GM19372 (cell line): ENCODE results near the gene MEIOC.
"Not testable (repeated sequence)": the region's sequence is repeated elsewhere in the genome, so short reads cannot be mapped to it uniquely, and the experiment has no call there.

Experiments used
- ATAC-seq: cut with Tn5 transposase; IDR thresholded peaks from one replicate; pipeline ENCODE4 v1.9.1; 2021; ENCODE audit warnings: mild to moderate bottlenecking, low read depth, moderate library complexity; ENCODE audit not compliant: unreplicated experiment

MEIOC gene

DNA sequence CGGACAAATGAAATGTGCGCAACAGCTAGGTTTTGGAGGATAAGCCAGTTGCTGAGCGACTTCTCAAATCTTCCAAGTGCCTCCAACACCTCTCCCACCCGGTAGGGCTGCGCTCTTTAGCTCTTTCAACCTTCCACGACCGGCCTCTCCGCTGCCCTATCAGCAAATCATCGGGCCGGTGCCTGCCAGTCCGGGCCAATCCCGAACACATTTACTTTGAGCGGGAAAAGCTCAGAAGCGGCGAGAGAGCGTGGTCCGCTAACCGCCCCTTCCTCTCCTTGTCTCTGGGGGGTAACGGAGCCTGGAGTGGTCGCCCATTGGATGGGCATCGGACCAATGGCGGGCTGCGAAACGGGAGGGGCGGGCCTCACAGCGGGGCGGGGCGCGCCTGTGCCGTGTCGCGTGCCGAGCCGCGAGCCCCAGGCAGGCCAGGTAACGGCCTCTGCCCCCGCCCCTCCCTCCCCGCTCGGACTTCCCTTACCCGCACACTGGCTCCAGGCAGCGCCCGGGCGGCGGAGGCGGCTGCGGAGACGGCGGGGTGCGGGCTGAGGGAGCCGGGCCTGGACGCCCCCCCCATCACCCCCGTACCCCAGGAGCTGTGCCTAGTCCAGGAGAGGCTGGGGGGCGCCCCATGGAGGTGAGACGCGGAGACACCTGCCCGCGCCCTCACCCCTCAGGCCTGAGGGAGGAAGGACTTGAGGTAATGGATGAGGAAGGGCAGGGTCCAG lies at the start of gene MEIOC:
TSS of gene MEIOC (plus strand) at position 486 of the 728 bp plus-strand sequence. CDS start at position 632, 146 bp downstream.
- no peak for ATAC-seq

DNA sequence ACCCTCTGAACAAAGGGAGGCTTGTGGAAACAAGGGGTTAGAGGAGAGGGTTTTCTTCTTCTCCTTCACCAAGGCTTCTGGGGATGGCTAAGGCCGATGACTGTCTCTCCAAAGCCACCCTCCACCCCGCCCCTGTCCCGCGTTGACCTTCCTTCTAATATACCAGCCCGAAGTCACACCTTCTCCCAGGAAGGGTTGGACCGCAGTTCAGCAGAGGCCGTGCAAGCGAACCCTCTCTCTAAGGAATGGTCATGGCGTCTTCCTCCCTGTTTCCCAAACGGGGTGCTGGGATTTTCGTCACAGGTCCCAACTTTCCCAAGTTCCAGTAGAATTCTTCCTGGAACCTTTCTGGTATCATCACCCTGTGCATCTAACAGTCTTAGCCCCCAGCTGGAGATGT lies 49.6 kb upstream of the MEIOC start:
- no peak for ATAC-seq

DNA sequence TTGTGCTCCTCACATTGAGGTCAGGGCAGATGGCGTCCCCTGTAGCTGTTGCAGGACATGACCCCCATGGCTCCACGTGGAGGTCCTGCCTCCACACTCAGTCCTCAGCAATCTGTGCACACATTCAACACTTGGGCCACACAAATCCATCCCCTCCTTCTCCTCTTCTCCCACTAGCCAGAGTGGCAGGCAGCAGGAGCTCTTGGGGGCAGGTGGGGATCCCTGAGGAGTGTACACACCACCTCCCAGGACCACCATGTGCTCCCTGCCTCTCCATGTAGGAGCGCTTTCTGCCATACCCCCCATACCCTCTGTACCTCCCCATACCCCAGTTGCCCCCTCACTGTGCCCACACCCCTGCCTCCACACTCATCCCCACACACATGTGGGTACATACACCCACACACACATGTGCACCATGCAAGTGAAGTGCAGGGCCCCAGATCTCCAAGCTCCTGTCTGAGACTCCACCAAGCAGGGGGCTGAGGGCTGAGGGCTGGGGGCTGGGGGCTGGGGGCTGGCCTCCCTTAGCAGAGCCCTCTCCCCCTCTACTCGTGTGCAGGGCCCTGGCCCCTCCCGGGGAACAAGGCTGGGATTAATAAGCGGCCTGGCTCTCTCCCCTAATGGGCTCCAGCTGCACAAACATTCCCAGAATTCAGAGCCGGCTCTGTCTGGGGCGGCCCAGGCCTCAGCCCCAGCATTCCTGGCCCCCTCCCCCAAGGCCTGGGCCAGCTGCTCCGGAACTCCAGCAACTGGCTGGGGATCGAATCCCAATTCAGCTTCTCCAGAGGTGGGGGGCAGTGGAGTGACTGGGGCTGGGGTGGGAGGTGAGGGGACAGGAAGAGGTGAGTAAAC lies 48.2 kb upstream of the MEIOC start:
- no peak for ATAC-seq

DNA sequence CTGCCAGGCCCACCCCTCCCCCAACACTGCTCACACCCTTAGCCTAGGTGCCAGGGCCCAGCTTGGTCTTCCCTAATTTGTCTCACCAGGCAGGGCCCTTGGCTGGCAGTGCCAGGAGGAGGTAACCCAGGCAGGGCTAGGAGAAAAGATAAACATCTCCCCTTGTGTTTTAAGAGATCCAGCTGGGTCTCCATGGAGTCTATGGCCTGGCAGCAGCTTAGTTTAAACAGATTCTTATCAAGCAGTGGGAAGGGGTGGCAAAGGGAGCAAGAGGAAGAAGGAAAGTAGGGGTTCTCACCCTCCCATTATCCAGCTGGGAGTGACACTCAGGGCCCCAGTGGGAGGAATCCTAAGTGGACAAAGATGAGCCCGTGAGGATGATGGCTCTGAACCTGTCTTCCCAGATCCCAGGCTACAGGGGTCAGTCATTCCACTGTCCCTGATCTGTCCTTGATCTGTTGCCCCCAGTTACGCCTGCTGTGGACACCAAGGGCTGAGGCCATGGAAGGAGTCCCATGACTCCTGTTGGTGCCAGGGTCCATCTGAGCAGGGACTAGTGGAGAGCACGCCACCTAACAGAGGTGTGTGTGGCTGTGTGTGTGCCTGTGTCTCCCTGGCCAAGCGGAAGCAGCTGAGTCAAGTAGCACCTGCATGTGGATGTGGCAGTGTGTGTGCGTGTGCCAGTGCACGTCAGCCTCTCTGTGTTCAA lies 47.4 kb upstream of the MEIOC start:
- no peak for ATAC-seq

DNA sequence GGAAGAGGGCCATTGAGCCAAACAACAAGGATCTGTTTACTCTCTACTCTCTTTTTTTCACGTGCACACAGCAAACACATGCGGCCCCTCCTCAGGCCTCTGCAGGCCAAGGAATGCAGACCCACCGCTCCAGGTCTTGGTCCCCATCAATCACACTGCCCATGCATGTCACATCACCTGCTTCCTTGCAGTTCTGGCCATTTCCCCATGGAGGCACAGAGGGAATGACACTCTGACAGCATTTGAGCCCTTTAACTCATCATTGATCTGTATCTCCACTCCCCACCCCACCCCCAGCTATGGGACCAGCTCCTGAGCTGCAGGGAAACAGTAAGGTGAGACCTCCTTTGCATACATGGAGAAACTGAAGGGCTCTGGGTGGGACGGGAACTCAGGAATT lies 45.9 kb upstream of the MEIOC start:
- no peak for ATAC-seq

DNA sequence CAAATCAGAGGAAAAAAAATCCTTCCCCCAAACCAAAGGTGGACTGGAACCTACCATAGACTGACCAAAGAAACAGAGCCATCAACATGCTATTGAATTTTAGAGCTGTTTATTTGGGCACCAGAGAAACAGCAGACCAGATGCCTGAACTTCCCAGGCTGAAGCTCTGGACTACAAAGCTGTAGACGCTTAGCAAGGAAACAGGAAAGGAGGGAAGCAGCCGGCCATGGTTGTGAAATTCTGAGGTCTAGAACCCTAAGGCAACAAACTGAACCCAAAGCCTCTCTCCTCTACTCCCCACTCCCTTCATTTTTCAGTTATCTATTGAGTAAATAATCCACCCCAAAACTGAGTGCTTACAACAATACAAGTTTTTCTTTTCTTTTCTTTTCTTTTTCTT lies 45.4 kb upstream of the MEIOC start:
- ATAC-seq: no peak

DNA sequence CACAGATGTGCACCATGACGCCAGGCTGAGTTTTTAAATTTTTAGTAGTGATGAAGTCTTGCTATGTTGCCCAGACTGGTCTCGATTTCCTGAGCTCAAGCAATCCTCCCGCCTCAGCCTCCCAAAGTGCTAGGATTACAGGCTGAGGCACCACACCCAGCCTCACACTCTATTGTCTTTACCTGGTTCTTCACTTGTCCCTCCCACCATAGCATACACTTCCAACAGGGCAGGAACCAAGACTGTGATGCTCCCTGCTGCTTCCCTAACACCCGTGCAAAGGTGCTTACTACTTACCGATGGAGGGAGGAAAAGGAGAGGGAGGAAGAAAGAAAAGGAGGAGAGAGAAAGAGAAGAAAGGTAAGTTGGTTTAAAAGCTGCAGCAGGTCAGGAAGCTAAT lies 41.4 kb upstream of the MEIOC start:
- ATAC-seq: no peak

DNA sequence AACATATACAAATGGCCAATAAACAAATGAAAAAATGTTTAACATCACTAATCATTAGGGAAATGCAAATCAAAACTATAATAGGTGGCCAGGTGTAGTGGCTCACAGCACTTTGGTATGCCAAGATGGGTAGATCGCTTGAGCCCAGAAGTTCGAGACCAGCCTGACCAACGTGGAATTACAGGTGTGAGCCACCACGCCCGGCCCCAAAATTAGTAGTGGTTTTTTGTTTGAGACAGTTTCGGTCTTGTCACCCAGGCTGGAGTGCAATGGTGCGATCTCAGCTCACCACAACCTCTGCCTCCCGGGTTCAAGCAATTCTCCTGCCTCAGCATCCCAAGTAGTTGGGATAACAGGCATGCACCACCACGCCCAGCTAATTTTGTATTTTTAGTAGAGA lies 37.6 kb upstream of the MEIOC start:
- ATAC-seq: not testable (repeated sequence)

DNA sequence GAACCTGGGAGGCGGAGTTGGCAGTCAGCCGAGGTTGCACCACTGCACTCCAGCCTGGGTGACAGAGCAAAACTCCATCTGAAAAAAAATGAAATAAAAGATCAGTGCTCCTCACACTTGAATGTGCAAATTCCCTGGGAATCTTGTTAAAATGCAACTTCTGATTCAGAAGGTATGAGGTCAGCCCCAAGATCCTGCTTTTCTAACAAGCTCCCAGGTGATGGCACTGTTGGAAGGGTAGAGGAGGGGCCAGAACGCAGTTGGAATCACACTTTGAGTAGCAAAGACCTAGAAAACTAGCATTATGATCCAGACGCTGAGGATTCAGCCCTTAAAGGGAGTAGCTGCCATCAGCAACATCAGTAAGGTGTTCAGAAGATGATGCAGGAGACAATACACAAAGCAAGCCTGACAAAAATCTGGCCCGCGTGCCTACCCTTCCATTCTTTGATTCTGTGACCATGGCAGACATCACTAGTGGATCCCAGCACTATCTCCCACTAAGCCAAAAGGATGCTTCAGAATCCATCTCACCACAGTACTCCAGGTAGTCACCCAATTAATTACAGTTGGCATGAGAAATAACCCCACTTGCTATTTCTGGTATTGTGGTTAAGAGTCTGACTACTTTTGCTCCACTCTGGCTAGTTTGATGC lies 33.1 kb upstream of the MEIOC start:
- ATAC-seq: no peak

DNA sequence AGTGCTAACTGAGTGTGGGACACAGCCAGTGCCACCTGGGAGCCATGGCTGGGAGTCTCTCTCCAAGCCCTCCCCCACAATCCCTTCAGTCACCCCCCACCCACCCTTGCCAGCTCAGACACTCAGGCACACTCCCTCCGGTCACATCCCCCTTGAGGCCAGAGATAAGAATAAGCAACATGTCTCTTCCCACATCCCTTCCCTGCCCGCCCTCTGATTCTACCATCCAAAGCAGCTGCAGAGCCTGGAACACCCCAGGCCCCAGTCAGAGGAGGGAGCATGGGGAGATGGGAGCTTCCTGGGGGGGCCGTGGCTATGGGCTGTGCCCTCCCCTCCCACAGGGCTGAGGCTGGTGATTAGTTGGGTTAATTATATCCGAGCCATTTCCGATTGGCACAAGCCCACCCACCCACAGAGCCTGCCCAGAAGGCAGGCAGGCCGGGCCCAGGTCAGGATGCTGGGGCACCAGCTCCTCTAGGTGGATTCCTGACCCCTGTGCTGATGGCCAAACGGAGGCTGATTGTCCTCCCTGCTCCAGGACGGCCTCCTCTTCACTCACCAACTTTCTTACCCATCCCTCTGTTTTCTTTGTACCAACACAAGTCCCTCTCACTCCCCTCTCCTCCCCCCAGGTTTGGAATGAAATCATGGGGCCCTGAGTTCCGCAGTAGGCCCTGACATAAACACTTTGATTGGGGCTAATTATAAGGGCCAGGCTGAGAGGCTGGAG lies 28.6 kb upstream of the MEIOC start:
- no peak for ATAC-seq

DNA sequence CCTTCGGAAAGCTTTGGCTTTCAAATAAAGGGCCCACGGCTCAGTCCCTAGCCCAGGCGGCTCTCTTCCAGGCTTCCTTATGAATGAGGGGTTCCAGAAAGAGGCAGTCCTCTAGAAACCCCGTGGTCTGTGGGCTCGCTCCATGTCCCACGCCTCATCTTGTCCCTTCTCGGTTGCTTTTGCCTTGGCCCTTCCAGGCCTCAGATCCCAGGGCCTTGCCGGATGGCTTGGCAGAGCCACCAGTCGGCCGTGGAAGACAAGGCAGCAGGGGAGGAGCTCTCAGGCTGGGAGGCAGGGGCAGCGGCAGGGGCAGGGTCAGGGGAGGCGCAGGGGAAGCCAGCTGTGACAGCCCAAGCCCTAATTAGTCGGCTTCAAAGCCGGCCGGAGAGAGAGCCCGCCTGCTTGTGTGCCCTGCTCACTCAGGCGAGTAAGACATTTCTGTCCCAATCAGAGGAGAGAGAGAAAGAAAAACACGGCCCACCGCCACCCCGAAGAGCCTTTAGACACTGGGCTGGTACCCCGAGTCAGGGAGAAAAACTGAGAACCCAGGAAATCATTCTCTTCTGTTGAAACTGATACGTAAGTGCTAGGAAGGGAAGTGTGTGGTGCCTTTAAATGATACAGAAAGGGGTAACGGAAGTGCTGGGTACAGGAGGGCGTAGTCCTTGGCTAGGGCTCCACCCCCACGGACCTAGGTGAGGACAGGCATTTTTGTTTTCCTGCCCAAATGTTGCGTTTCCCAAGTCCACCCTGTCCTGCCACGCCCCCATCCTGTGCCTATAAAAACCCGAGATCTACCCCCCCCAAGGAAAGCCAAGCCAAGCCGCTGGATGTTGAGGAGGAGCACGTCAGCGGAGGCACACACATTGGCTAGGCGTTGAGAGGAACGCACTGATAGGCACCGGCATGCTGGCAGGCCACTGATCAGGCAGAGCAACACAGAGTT lies 27.8 kb upstream of the MEIOC start:
- no peak for ATAC-seq

DNA sequence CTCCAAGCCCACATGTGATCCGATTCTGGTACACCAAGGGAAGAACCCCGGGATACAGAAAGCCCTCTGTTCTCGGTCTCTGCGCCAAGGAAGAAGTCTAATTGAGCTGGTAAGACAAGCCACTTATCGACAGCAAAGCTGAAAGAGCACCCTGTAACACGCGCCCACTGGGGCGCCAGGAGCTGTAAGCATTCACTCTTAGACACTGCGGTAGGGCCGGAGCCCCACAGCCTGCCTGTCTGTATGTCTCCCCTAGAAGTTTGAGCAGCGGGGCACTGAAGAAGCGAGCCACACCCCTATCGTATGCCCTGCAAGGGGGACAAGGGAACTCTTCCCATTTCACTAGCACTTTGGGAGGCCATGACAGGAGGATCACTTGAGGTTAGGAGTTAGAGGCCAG lies 27.0 kb upstream of the MEIOC start:
- no peak for ATAC-seq

DNA sequence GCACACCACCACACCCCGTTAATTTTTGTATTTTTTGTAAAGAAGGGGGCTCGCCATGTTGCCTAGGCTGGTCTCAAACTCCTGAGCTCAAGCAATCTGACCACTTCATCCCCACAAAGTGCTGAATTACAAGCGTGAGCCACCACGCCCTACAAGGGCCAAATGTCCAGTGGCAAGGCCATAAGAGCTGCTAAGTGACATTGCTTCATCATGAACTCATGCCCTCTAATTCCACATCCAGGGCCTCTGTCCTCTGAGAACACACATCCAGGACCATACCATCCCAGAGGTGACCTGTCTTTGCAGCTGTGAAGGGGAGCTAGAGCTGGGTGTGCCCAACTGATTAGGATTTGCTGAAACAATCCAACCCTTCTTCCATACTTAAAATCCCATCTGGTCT lies 25.6 kb upstream of the MEIOC start:
- ATAC-seq: no peak

DNA sequence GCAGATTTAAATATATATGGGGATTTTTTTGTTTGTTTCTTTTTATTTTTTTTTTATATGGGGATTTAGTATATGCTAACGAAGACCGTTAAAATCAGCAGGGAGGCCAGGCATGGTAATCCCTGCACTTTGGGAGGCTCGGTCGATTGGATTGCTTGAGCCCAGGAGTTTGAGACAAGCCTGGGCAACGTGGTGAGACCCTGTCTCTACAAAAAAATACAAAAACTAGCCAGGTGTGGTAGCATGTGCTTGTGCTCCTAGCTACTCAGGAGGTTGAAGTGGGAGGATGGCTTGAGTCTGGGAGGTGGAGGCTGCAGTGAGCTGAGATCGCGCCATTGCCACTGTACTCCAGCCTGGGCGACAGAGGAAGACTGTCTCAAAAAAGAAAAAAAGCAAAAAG lies 22.3 kb upstream of the MEIOC start:
- ATAC-seq: no peak

DNA sequence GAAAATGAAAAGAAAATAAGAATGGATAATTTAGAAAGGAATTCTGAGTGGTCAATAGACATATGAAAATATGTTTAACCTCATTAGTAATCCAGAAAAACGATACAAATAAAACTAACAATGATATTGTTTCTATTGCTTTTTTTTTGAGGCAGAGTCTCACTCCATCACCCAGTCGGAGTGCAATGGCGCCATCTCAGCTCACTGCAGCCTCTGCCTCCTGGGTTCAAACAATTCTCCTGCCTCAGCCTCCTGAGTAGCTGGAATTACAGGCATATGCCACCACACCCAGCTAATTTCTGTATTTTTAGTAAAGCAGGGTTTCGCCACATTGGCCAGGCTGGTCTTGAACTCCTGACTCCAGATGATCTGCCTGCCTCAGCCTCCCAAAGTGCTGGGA lies 21.9 kb upstream of the MEIOC start:
- not testable (repeated sequence) for ATAC-seq

DNA sequence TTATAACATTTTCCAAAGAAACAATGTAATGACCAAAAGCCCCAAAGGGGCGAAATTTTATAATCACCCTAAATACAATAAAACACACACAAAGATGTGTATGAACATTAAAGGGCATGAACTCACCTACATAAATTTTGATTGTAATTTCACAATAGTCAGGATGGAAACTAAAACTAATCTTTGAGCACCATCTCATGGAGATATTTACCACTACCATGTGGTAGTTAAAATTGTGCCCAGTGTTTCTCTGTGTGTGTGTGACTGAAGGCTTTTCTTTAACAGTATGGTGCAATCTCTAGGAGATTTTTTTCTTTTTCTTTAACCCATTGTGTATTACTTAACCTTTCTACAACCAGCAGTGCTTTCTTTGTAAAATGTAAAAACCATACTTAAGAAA lies 19.7 kb upstream of the MEIOC start:
- ATAC-seq: no peak

DNA sequence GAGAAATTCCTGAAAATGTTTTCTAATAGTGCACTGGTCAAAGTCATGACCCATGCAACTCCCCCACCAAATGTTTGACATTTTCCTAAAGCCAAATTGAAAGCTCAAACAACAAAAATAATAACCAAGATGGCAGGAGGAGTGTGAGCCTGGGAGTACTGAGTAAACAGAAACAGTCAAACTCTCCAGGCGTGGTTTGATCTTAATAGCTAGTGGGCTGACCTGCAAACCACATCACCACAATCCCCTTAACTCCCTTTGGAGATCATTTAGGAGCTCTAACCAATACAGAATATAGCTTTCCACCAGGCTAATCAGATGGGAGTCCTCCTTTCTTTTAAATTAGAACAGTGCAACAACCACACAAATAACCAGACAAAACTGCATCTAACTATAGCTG lies 19.2 kb upstream of the MEIOC start:
- ATAC-seq: no peak

DNA sequence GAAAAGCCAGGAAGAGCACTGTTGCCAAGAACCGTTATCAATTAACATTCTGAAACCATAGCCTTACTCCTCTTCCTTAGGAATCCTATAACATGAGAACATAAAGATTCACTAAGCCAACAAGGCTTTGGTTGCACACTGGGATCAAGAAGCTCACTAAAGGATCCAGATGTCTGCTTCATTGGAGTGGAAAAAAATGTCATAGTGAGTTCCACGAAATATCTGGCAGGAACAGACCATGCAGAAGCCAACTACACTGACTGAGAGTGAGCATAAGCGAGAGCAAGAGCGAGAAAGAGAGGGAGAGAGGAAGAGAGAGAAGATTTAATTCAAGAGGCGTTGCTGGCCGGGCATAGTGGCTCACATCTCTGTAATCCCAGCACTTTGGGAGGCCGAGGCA lies 13.4 kb upstream of the MEIOC start:
- ATAC-seq: no peak

DNA sequence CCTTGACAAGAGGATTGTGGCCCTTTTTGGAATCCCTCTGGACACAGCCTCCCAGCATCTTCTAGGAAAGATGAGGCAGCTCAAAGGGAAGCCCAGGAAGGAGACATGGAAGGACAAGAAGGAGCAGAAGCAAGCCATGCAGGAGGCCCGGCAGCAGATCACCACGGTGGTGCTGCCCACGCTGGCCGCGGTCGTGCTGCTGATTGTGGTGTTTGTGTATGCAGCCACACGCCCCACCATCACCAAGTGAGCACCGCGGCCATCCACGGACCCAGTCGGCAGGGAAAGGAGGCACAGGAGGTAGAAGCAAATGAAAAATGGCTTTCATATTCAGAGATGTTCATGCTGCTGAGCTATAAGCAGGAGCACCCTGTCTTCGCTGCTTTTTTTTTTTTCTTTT lies 10.9 kb upstream of the MEIOC start:
- no peak for ATAC-seq
